Endothelial cell of umbilical vein (primary cell): ENCODE results near the gene NFXL1. TPM values are rescaled to one million over a fixed set of nuclear protein-coding genes. Genes with fewer than 3 reads are reported as not detected.

Source experiments
- BruUV-seq: library from RNA; stranded (reverse); fragments of 400-500 nt; replicated peaks from 2 replicates; lab custom pipeline; 2021; lab: Mats Ljungman, UMichigan
- CTCF ChIA-PET: fragments of 300-600, 350-600 bp; sonication (Branson Sonifier 250); formaldehyde crosslinking; loops from one replicate; lab custom pipeline; 2021; ENCODE audit warnings: antibody characterized with exemption, inconsistent platforms; lab: Charles Lee
- POLR2A ChIA-PET: fragments of 300-600, 350-600 bp; sonication (Branson Sonifier 250); formaldehyde crosslinking; loops from one replicate; lab custom pipeline; 2021; ENCODE audit warnings: antibody characterized with exemption, inconsistent platforms; lab: Charles Lee
- DNase-seq: peaks from one replicate; pipeline ENCODE4 v3.0.0-alpha.2; 2011; ENCODE audit warnings: low read depth, low spot score
- FAIRE-seq: peaks from 2 replicates; lab custom pipeline; 2011; peaks lifted over from hg19 to GRCh38; lab: Jason Lieb, UNC
- H2AFZ ChIP-seq: 2 replicates; pipeline ENCODE4 v1.6.0; 2012; ENCODE audit warnings: low read depth, low read length, control low read depth, inconsistent platforms
- H3K27ac ChIP-seq: 2 replicates; pipeline ENCODE4 v1.5.1; 2011; ENCODE audit warnings: low read depth, mild to moderate bottlenecking, control low read depth, low read length, moderate library complexity; ENCODE audit not compliant: insufficient read depth
- H3K27me3 ChIP-seq, 2 experiments: 2 replicates each; pipeline versions ENCODE4 v1.6.0 to v1.6.1; 2011; ENCODE audit warnings: low read length in 2 of 2, mixed read lengths in 1 of 2; ENCODE audit not compliant: control insufficient read depth in 2 of 2, insufficient read depth in 2 of 2
- H3K36me3 ChIP-seq, 2 experiments: 2 replicates in 1 of 2; 3 replicates in 1 of 2; pipeline ENCODE4 v1.5.1; 2011; ENCODE audit warnings: low read length in 2 of 2, mild to moderate bottlenecking in 1 of 2, moderate library complexity in 1 of 2; ENCODE audit not compliant: control insufficient read depth in 2 of 2, insufficient read depth in 2 of 2; ENCODE audit errors: extremely low read depth in 1 of 2
- H3K4me1 ChIP-seq: 3 replicates; pipeline ENCODE4 v1.5.1; 2011; ENCODE audit warnings: mild to moderate bottlenecking, low read length; ENCODE audit not compliant: control insufficient read depth, insufficient read depth; ENCODE audit errors: extremely low read depth
- H3K4me2 ChIP-seq: 2 replicates; pipeline ENCODE4 v1.6.1; 2011; ENCODE audit warnings: low read length, control low read depth, mixed read lengths; ENCODE audit not compliant: insufficient read depth
- H3K4me3 ChIP-seq, 3 experiments: fragments of 200-600 bp in 1 of 3; sonication (generic), shearing (Covaris generic) in 1 of 3; replicated peaks in 1 of 3; 2 replicates each; pipeline ENCODE4 v1.5.1; 2011 to 2016; ENCODE audit warnings: control low read depth in 3 of 3, low read length in 3 of 3, mild to moderate bottlenecking in 2 of 3, inconsistent platforms in 1 of 3, low read depth in 1 of 3, moderate library complexity in 1 of 3; ENCODE audit not compliant: insufficient read depth in 1 of 3
- H3K79me2 ChIP-seq: 2 replicates; pipeline ENCODE4 v1.6.0; 2012; ENCODE audit warnings: low read length, inconsistent platforms; ENCODE audit not compliant: control insufficient read depth, insufficient read depth
- H3K9ac ChIP-seq: replicated peaks from 2 replicates; pipeline ENCODE3; 2011; ENCODE audit warnings: low read length, control low read depth; ENCODE audit not compliant: insufficient read depth; ENCODE audit errors: extremely low read depth
- H3K9me1 ChIP-seq: replicated peaks from 3 replicates; pipeline ENCODE4 v1.6.0; 2011; ENCODE audit warnings: mild to moderate bottlenecking, low read length; ENCODE audit not compliant: control insufficient read depth, insufficient read depth; ENCODE audit errors: extremely low read depth
- H3K9me3 ChIP-seq: replicated peaks from 2 replicates; pipeline ENCODE4 v1.5.1; 2012; ENCODE audit warnings: low read length, inconsistent platforms; ENCODE audit not compliant: control insufficient read depth, insufficient read depth
- H4K20me1 ChIP-seq: replicated peaks from 2 replicates; pipeline ENCODE3; 2011; ENCODE audit warnings: mild to moderate bottlenecking, low read length; ENCODE audit not compliant: control insufficient read depth, insufficient read depth; ENCODE audit errors: extremely low read depth
- FOS ChIP-seq: IDR thresholded peaks from 2 replicates; pipeline ENCODE4 v1.6.1; 2011; ENCODE audit warnings: mild to moderate bottlenecking, low read length, moderate library complexity, borderline replicate concordance; ENCODE audit not compliant: insufficient read depth
- GATA2 ChIP-seq: IDR thresholded peaks from 2 replicates; pipeline ENCODE4 v1.7.0; 2011; ENCODE audit warnings: low read depth, mild to moderate bottlenecking, moderate library complexity, mixed read lengths, low read length; ENCODE audit not compliant: insufficient read length, insufficient read depth
- JUN ChIP-seq: IDR thresholded peaks from 2 replicates; pipeline ENCODE4 v1.6.1; 2011; ENCODE audit warnings: borderline replicate concordance, low read depth; ENCODE audit not compliant: insufficient read length, insufficient read depth
- MYC ChIP-seq: IDR thresholded peaks from one replicate; pipeline ENCODE4 v1.6.1; 2011; ENCODE audit warnings: mild to moderate bottlenecking, low read depth, low read length
- POLR2AphosphoS5 ChIP-seq: IDR thresholded peaks from 2 replicates; pipeline ENCODE4 v1.6.1; 2012; ENCODE audit warnings: low read depth, mild to moderate bottlenecking, control low read depth, low read length, moderate library complexity; ENCODE audit not compliant: insufficient read depth
- dilution Hi-C: fragments of 300-500 bp; cut with MboI; formaldehyde crosslinking; loops from one replicate; pipeline ENCODE4 v1.15.0; 2019; ENCODE audit warnings: low sequenced_read_pairs; ENCODE audit not compliant: extremely low pct_ligation_motif_present
- intact Hi-C: fragments of 100-400 bp; cut with micrococcal nuclease; formaldehyde crosslinking; loops from one replicate; pipeline ENCODE4 v1.10.0; 2022
- polyA plus RNA-seq, 4 experiments: library from polyadenylated mRNA; depleted of rRNA in 3 of 4; stranded (reverse) in 3 of 4; unstranded in 1 of 4; fragments of >200 nt; gene quantifications; 2 replicates each; pipeline versions ENCODE4 v1.2.1 to v1.2.3, GENCODE V29; 2011 to 2012; ENCODE audit warnings: missing spikeins in 1 of 4
- total RNA-seq: library from RNA; stranded (reverse); gene quantifications from 2 replicates; pipeline ENCODE4 v1.2.3, GENCODE V29; 2021
- TF ChIP-seq, protein P1 (sequence below): IDR thresholded peaks from 2 replicates; pipeline ENCODE4 v1.6.1; 2011; ENCODE audit not compliant: insufficient read depth, insufficient read length
- TF ChIP-seq, protein P2 (sequence below), 2 donors: IDR thresholded peaks; 1 replicate in 1 of 2; 2 replicates in 1 of 2; pipeline ENCODE4 v1.5.1; 2011; ENCODE audit warnings: low read length in 2 of 2, mild to moderate bottlenecking in 2 of 2, moderate library complexity in 2 of 2, control low read depth in 1 of 2, inconsistent platforms in 1 of 2, low read depth in 1 of 2; ENCODE audit not compliant: insufficient read depth in 1 of 2; ENCODE audit errors: extremely low read depth in 1 of 2

The NFXL1 gene
- total and polyA plus RNA-seq, 2 donors (not counting 3 experiments of a cell fraction or from before 2014, with no cell fraction given): 5.1 to 14.6 TPM

DNA sequence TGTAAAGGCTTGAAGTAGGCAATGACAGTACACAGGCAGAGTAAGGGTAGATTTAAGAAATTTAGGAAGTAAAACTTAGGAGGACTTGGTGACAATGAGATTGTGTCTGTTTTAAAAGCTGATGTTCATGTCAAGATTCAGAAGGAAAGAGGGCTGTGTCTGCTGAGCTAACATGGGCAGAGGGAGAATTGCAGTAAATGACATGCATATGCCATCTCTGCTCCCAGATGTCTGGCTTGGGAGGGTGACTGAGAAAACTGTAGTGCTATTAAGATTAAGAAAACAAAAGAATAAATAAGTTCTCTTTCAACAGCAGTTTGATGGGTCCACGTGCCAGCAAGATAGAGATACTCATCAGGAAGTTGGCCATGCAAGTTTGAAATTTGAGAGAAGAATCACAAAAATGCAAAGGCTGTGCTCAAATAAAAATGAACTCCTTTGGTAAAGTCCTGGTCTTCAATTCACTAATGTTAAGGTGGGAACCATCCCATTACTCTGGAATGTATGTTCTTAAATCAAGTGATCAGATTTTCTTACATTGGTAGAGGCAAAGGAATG, 7.2 kb downstream of the NFXL1 start:
- H3K4me1 ChIP-seq: no peaks in the 10 kb centered on the region
- DNase-seq (no peak), FAIRE-seq (no peak)
- no peaks in the 10 kb centered on the region for H3K27me3 ChIP-seq
- no peaks in the 10 kb centered on the region for H3K9me1 ChIP-seq
- dilution Hi-C loops: no loop called here
- no peak overlapping the region for H3K4me3 ChIP-seq
- H2AFZ ChIP-seq: no peak overlapping the region
- ChIA-PET POLR2A (no interaction called here), CTCF (no interaction called here)
- H3K9me3 ChIP-seq: no peaks in the 10 kb centered on the region
- peaks cover 18% of the 10 kb centered on the region for H3K79me2 ChIP-seq
- no peak overlapping the region for H3K27ac ChIP-seq
- BruUV-seq: no TSS peak
- intact Hi-C loops: no loop called here
- H4K20me1 ChIP-seq: no peaks in the 10 kb centered on the region
- peaks cover 4 to 11% of the 10 kb centered on the region in 2 experiments for H3K36me3 ChIP-seq
- no peak overlapping the region for H3K4me2 ChIP-seq
- TF ChIP-seq GATA2 (no peak), MYC (no peak), JUN (no peak), POLR2AphosphoS5 (no peak), FOS (no peak)
- TF ChIP-seq, protein P1, sequence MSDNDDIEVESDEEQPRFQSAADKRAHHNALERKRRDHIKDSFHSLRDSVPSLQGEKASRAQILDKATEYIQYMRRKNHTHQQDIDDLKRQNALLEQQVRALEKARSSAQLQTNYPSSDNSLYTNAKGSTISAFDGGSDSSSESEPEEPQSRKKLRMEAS: no peak
- TF ChIP-seq, protein P2, sequence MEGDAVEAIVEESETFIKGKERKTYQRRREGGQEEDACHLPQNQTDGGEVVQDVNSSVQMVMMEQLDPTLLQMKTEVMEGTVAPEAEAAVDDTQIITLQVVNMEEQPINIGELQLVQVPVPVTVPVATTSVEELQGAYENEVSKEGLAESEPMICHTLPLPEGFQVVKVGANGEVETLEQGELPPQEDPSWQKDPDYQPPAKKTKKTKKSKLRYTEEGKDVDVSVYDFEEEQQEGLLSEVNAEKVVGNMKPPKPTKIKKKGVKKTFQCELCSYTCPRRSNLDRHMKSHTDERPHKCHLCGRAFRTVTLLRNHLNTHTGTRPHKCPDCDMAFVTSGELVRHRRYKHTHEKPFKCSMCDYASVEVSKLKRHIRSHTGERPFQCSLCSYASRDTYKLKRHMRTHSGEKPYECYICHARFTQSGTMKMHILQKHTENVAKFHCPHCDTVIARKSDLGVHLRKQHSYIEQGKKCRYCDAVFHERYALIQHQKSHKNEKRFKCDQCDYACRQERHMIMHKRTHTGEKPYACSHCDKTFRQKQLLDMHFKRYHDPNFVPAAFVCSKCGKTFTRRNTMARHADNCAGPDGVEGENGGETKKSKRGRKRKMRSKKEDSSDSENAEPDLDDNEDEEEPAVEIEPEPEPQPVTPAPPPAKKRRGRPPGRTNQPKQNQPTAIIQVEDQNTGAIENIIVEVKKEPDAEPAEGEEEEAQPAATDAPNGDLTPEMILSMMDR (IDR thresholded peaks at IDR 0.05; ENCODE audit: extremely low read depth in 1 of 2, insufficient read depth in 1 of 2, low read depth in 1 of 2, low read length in 2 of 2): no peak
- no peak overlapping the region for H3K9ac ChIP-seq
